Measurements from ENCODE around the gene SDK1.
"Not testable (repeated sequence)": the region's sequence is repeated elsewhere in the genome, so short reads cannot be mapped to it uniquely, and the experiment has no call there.

SDK1 gene

GRCh38 chr7:3911685-3912084, 610.6 kb downstream of the SDK1 start:
- no peak for DNase-seq (ENCODE audit: low read depth in 2 of 2, low spot score in 1 of 2)

- no peak for DNase-seq (ENCODE audit: low read depth in 2 of 2, low spot score in 1 of 2)
Measured at GRCh38 chr7:3912291-3912690, 611.2 kb downstream of the SDK1 start.

- no peak for DNase-seq (ENCODE audit: low read depth in 2 of 2, low spot score in 1 of 2)
Measured at GRCh38 chr7:3914051-3914775, 613.2 kb downstream of the SDK1 start.

GRCh38 chr7:3915337-3915878, 614.4 kb downstream of the SDK1 start:
- no peak for DNase-seq (ENCODE audit: low read depth in 2 of 2, low spot score in 1 of 2)

- DNase-seq (ENCODE audit: low read depth in 2 of 2, low spot score in 1 of 2) = no peak
Measured at GRCh38 chr7:3916146-3916545, 615.1 kb downstream of the SDK1 start.

- no peak for DNase-seq (ENCODE audit: low read depth in 2 of 2, low spot score in 1 of 2)
Measured at GRCh38 chr7:3917436-3917835, 616.4 kb downstream of the SDK1 start.

GRCh38 chr7:3918576-3918975, 617.5 kb downstream of the SDK1 start:
- no peak for DNase-seq (ENCODE audit: low read depth in 2 of 2, low spot score in 1 of 2)

- DNase-seq (ENCODE audit: low read depth in 2 of 2, low spot score in 1 of 2) = no peak
Measured at GRCh38 chr7:3922175-3922635, 621.2 kb downstream of the SDK1 start.

- DNase-seq (ENCODE audit: low read depth in 2 of 2, low spot score in 1 of 2) = no peak
Measured at GRCh38 chr7:3923307-3923918, 622.4 kb downstream of the SDK1 start.

GRCh38 chr7:3924277-3924676, 623.2 kb downstream of the SDK1 start:
- no peak for DNase-seq (ENCODE audit: low read depth in 2 of 2, low spot score in 1 of 2)

- DNase-seq (ENCODE audit: low read depth in 2 of 2, low spot score in 1 of 2) = no peak
Measured at GRCh38 chr7:3927446-3928110, 626.5 kb downstream of the SDK1 start.

- DNase-seq (ENCODE audit: low read depth in 2 of 2, low spot score in 1 of 2) = no peak
Measured at GRCh38 chr7:3928727-3929515, 627.9 kb downstream of the SDK1 start.

GRCh38 chr7:3931843-3932242, 630.8 kb downstream of the SDK1 start:
- DNase-seq (ENCODE audit: low read depth in 2 of 2, low spot score in 1 of 2) = no peak

GRCh38 chr7:3937146-3937545, 636.1 kb downstream of the SDK1 start:
- no peak for DNase-seq (ENCODE audit: low read depth in 2 of 2, low spot score in 1 of 2)

- DNase-seq (ENCODE audit: low read depth in 2 of 2, low spot score in 1 of 2) = no peak
Measured at GRCh38 chr7:3937605-3938004, 636.6 kb downstream of the SDK1 start.

- DNase-seq (ENCODE audit: low read depth in 2 of 2, low spot score in 1 of 2) = not testable (repeated sequence)
Measured at GRCh38 chr7:3941706-3942105, 640.7 kb downstream of the SDK1 start.

GRCh38 chr7:3942276-3942675, 641.2 kb downstream of the SDK1 start:
- no peak for DNase-seq (ENCODE audit: low read depth in 2 of 2, low spot score in 1 of 2)

GRCh38 chr7:3942816-3943745, 642.0 kb downstream of the SDK1 start:
- DNase-seq (ENCODE audit: low read depth in 2 of 2, low spot score in 1 of 2) = no peak

- DNase-seq (ENCODE audit: low read depth in 2 of 2, low spot score in 1 of 2) = no peak
Measured at GRCh38 chr7:3943779-3944520, 642.9 kb downstream of the SDK1 start.

Measured in stimulated activated CD8-positive, alpha-beta memory T cell treated with anti-CD3 and anti-CD28 coated beads, Interleukin-4, amount 100 ng/mL, for 1 hour (primary cell).